ENCODE results near the gene LIPC.

The LIPC gene

DNA sequence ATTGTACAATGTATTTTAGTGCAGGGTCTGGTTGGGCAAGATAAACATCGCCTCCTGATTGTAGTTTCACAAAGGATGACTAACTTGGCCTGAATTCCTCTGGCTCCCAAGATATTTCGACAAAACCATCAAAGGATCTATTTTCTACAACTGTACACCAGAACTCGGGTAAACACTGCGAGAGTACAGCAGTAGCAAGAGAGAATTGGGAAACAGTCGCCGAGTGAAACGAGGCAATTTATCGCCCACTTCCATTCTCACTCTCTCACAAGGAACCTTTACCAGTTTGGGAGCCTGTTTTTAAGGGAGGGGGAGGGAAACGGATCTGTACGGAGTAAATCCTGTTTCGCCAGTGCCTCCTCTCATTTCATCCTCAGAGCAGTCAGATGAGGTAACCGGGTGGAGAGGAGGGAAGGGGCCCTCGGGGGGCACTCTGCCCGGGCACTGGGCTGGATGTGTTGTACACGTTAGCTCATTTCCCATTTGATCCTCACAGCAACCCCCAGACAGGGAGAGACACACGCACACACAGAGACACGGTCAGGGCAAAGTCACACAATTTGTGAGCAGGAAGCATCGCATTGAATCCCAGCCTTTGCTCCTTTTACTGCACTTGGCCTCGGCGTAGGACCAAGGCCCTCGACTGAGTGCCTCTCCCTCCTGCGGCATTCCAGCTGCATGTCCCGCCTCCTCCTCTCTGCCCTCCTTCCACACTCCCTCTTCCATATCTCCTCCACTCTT lies 120.1 kb downstream of the LIPC start:
- DNase-seq (ENCODE audit: low read depth, low spot score): no peak
- no peak overlapping the region for H3K4me3 ChIP-seq (ENCODE audit: low read length)

DNA sequence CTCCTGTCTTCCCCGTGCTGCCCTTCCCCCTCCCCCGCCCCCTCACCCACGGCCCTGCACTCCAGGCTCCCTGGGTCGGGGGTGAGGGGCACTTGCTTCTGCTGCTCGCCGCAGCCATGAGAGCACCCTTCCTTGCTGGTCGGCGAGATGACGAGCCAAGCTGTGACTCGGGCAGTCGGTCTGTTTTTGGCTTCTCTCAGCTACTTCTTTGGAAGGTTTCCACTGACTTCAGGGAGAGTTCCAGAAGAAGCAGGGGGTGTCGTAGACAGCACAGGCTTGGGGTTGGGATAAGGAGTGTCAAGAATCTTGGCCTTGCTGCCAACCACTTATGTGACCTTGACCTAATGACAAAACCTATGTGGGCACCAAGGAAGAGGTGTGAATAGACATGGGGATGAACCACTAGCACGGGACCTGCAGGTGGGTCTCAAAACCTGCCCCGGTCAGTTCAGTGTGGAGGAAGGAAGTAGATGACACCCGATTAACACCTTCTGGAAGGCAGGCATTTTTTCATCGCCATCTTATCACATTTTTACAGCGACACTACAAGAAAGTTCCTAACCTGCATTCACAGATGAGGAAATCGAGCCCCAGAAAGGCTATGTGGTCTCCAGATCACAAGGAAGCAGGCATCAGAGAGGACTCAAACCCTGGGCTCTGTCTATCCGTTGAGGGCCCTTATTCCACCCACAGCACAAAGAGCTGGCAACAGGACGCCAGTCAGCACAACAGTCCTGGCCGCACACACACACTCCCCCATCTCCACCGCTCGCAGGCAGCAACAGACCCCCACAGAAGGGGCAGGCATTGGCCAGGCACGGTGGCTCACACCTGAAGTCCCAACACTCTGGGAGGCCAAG lies 120.9 kb downstream of the LIPC start:
- Histone ChIP-seq H3K27me3 (ENCODE audit: control insufficient read depth, insufficient read depth, low read length) (no peaks in the 10 kb centered on the region), H3K4me1 (ENCODE audit: control insufficient read depth, insufficient read depth, low read length) (0 out of 2 replicates have a peak, but pooled peaks cover 2% of the 10 kb centered on the region), H3K9me3 (ENCODE audit: control insufficient read depth, insufficient read depth, low read length) (no peaks in the 10 kb centered on the region), H3K4me3 (ENCODE audit: low read length) (no peak overlapping the region), H3K27ac (ENCODE audit: low read length) (no peak overlapping the region), H3K36me3 (ENCODE audit: control insufficient read depth, insufficient read depth, low read length) (no peaks in the 10 kb centered on the region)
- no peak for DNase-seq (ENCODE audit: low read depth, low spot score)
- no CpG with 5 or more reads among the region's 24 CpGs for WGBS (ENCODE audit: insufficient coverage, insufficient read length)

More for the DNA sequence above, 120.1 kb downstream of the LIPC start:
- no peak overlapping the region for H3K27ac ChIP-seq (ENCODE audit: low read length)
- 0 out of 2 replicates have a peak, but pooled peaks cover 2% of the 10 kb centered on the region for H3K4me1 ChIP-seq (ENCODE audit: control insufficient read depth, insufficient read depth, low read length)
- H3K27me3 ChIP-seq (ENCODE audit: control insufficient read depth, insufficient read depth, low read length): no peaks in the 10 kb centered on the region
- no CpG with 5 or more reads among the region's 23 CpGs for WGBS (ENCODE audit: insufficient coverage, insufficient read length)
- H3K9me3 ChIP-seq (ENCODE audit: control insufficient read depth, insufficient read depth, low read length): no peaks in the 10 kb centered on the region
- no peaks in the 10 kb centered on the region for H3K36me3 ChIP-seq (ENCODE audit: control insufficient read depth, insufficient read depth, low read length)

DNA sequence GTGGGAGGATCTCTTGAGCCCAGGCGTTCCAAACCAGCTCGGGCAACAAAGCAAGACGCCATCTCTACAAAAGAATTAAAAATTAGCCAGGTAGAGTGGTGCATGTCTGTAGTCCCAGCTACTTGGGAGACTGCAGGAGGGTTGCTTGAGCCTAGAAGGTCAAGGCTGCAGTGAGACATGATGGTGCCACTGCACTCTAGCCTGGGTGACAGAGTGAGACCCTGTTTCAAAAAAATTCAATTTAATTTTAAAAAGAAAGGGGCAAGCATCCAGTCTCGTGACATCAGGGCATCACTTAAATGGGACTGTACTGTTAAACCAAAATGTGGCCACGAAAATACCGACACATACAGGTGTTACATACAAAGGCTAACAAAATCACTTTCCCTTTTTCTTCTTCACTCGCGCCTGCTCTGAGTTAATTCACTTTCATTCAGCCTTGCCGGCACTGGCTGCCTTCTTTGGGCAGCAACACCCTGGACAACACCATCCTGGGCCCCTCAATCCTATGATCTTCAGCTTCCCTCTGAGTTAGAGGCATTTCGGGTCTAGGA lies 121.7 kb downstream of the LIPC start:
- no peaks in the 10 kb centered on the region for H3K36me3 ChIP-seq (ENCODE audit: control insufficient read depth, insufficient read depth, low read length)

DNA sequence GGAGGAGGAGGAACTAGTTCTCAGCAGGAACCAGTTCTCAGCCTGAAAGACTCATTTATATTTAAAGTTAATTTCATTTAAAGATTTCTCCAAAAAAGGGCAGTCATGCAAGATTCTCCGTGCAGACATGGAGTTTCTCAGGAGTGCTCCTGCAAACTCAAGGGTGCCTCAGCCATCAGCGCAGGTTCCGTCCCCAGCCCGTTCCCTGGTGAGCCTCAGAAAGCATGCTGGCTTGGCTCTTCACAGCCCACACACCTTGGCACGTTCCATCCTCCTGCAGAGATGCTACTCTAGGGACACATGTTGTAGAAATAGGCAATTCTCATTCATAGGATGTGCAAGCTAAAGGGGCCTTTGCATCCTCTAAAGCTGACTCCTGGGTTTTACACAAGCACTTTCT lies 123.0 kb downstream of the LIPC start:
- Histone ChIP-seq H3K27ac (ENCODE audit: low read length) (no peak overlapping the region), H3K27me3 (ENCODE audit: control insufficient read depth, insufficient read depth, low read length) (no peaks in the 10 kb centered on the region), H3K9me3 (ENCODE audit: control insufficient read depth, insufficient read depth, low read length) (no peaks in the 10 kb centered on the region), H3K36me3 (ENCODE audit: control insufficient read depth, insufficient read depth, low read length) (no peaks in the 10 kb centered on the region), H3K4me1 (ENCODE audit: control insufficient read depth, insufficient read depth, low read length) (0 out of 2 replicates have a peak, but pooled peaks cover 2% of the 10 kb centered on the region), H3K4me3 (ENCODE audit: low read length) (no peak overlapping the region)
- WGBS (ENCODE audit: insufficient coverage, insufficient read length): no CpG with 5 or more reads among the region's 5 CpGs
- no peak for DNase-seq (ENCODE audit: low read depth, low spot score)

More for the DNA sequence above, 121.7 kb downstream of the LIPC start:
- Histone ChIP-seq H3K4me3 (ENCODE audit: low read length) (no peak overlapping the region), H3K9me3 (ENCODE audit: control insufficient read depth, insufficient read depth, low read length) (no peaks in the 10 kb centered on the region), H3K27ac (ENCODE audit: low read length) (no peak overlapping the region), H3K27me3 (ENCODE audit: control insufficient read depth, insufficient read depth, low read length) (no peaks in the 10 kb centered on the region), H3K4me1 (ENCODE audit: control insufficient read depth, insufficient read depth, low read length) (0 out of 2 replicates have a peak, but pooled peaks cover 2% of the 10 kb centered on the region)
- no CpG with 5 or more reads among the region's 10 CpGs for WGBS (ENCODE audit: insufficient coverage, insufficient read length)
- no peak for DNase-seq (ENCODE audit: low read depth, low spot score)

DNA sequence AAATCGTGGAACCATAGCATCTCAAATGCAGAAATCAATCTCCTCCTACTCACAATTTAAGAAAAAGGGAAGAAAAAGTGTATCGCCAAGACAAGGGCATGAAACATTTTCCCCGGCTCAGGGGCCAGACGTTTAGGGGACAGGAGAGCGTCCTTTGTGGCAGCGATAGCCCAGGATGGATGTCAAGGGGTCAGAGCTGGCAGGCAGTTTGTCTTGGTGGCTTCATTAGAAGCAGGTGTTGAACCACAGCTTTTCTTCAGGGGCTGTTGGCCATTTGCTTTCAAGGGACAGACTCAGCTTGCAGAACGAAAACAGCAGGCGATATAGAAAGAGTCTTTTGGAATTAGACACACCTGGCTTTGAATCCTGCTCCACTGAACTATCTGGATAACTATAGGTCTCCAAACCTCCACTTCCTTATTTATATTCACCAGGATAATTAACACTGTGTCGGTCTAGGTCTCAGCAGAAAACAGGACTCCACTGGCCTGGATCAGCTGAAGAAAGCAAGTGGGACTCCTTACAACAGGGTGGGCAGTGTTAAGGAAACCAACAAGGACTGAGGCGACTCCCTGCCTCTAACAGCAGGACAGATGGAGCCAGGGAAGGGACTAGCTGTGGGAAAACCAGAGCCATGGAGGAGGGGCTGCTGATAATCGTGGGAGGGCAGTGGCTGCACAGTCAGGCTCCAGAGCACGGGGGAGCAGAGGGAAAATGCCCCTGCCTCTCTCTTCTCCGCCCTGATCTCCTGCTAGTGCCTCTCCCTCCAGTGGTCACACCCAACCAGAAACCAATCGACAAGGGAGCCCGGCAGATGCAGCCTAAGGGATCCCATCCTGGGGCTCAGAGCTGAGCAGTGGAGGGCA lies 123.6 kb downstream of the LIPC start:
- no peak overlapping the region for H3K4me3 ChIP-seq (ENCODE audit: low read length)
- no peaks in the 10 kb centered on the region for H3K36me3 ChIP-seq (ENCODE audit: control insufficient read depth, insufficient read depth, low read length)
- 0 out of 2 replicates have a peak, but pooled peaks cover 2% of the 10 kb centered on the region for H3K4me1 ChIP-seq (ENCODE audit: control insufficient read depth, insufficient read depth, low read length)
- no peak for DNase-seq (ENCODE audit: low read depth, low spot score)
- no peaks in the 10 kb centered on the region for H3K27me3 ChIP-seq (ENCODE audit: control insufficient read depth, insufficient read depth, low read length)
- WGBS (ENCODE audit: insufficient coverage, insufficient read length): no CpG with 5 or more reads among the region's 15 CpGs
- H3K9me3 ChIP-seq (ENCODE audit: control insufficient read depth, insufficient read depth, low read length): no peaks in the 10 kb centered on the region
- H3K27ac ChIP-seq (ENCODE audit: low read length): no peak overlapping the region

DNA sequence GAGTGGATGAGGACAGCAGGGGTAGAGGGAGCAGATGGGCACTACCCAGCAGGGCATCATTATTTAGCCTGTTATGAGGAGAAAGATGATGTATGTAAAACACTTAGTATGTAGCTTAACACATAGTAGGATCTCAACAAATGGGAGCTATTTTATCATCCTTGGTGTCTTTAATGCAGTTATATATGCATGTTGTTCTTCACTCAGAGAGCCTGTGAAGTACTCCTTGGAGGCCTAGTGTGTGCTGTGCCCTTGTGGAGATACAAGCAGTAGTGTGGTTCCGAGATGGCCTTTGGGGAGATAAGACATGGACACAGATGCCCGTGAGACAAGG lies 124.2 kb downstream of the LIPC start:
- H3K36me3 ChIP-seq (ENCODE audit: control insufficient read depth, insufficient read depth, low read length): no peaks in the 10 kb centered on the region
- no peak overlapping the region for H3K27ac ChIP-seq (ENCODE audit: low read length)
- 0 out of 2 replicates have a peak, but pooled peaks cover 2% of the 10 kb centered on the region for H3K4me1 ChIP-seq (ENCODE audit: control insufficient read depth, insufficient read depth, low read length)
- no peaks in the 10 kb centered on the region for H3K27me3 ChIP-seq (ENCODE audit: control insufficient read depth, insufficient read depth, low read length)
- no peaks in the 10 kb centered on the region for H3K9me3 ChIP-seq (ENCODE audit: control insufficient read depth, insufficient read depth, low read length)
- WGBS (ENCODE audit: insufficient coverage, insufficient read length): no CpG with 5 or more reads among the region's 2 CpGs
- H3K4me3 ChIP-seq (ENCODE audit: low read length): no peak overlapping the region
- no peak for DNase-seq (ENCODE audit: low read depth, low spot score)

DNA sequence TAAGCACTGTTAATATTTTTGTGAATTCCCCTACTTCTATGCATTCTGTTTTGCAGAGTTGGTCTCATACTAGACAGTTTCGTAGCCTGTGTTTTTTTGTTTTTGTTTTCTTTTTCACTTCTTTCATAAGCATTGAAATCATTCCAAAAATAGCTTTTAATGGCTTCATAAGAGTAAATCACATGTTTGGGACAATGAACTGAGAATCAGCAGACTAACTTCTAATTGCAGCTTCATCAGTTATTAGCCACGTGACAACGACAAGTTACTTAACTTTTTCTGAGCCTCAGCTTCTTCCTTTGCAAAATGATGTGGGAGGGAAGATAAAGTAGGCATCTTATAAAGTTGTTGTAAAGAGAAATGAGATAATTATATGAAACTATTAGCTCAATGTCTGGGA lies 124.8 kb downstream of the LIPC start:
- no CpG with 5 or more reads among the region's 3 CpGs for WGBS (ENCODE audit: insufficient coverage, insufficient read length)
- H3K27ac ChIP-seq (ENCODE audit: low read length): no peak overlapping the region

DNA sequence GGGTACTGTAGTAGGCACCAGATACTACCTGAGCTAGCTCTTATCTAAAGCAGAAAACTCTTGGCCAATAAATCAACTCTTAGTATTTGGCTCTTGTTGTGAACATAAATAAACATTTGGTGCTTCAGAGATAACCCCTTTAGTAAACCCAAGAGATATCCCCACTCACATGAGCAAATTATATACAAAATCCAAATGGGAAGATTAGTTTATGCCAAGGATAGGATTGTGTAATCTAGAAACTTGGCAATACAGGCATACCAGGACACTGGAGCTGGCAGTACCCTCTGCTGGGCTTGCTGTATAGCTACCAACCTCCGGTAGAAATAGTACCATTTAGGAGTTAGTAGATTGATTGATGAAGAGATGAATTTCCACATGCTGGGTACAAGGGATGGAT lies 127.0 kb downstream of the LIPC start:
- Histone ChIP-seq H3K36me3 (ENCODE audit: control insufficient read depth, insufficient read depth, low read length) (no peaks in the 10 kb centered on the region), H3K27ac (ENCODE audit: low read length) (no peak overlapping the region), H3K9me3 (ENCODE audit: control insufficient read depth, insufficient read depth, low read length) (no peaks in the 10 kb centered on the region), H3K4me1 (ENCODE audit: control insufficient read depth, insufficient read depth, low read length) (0 out of 2 replicates have a peak, but pooled peaks cover 1% of the 10 kb centered on the region), H3K4me3 (ENCODE audit: low read length) (no peak overlapping the region), H3K27me3 (ENCODE audit: control insufficient read depth, insufficient read depth, low read length) (no peaks in the 10 kb centered on the region)
- DNase-seq (ENCODE audit: low read depth, low spot score): no peak
- no CpG with 5 or more reads among the region's 1 CpG for WGBS (ENCODE audit: insufficient coverage, insufficient read length)

More for the DNA sequence above, 124.8 kb downstream of the LIPC start:
- Histone ChIP-seq H3K27me3 (ENCODE audit: control insufficient read depth, insufficient read depth, low read length) (no peaks in the 10 kb centered on the region), H3K4me1 (ENCODE audit: control insufficient read depth, insufficient read depth, low read length) (0 out of 2 replicates have a peak, but pooled peaks cover 2% of the 10 kb centered on the region), H3K9me3 (ENCODE audit: control insufficient read depth, insufficient read depth, low read length) (no peaks in the 10 kb centered on the region), H3K4me3 (ENCODE audit: low read length) (no peak overlapping the region), H3K36me3 (ENCODE audit: control insufficient read depth, insufficient read depth, low read length) (no peaks in the 10 kb centered on the region)
- DNase-seq (ENCODE audit: low read depth, low spot score): no peak

DNA sequence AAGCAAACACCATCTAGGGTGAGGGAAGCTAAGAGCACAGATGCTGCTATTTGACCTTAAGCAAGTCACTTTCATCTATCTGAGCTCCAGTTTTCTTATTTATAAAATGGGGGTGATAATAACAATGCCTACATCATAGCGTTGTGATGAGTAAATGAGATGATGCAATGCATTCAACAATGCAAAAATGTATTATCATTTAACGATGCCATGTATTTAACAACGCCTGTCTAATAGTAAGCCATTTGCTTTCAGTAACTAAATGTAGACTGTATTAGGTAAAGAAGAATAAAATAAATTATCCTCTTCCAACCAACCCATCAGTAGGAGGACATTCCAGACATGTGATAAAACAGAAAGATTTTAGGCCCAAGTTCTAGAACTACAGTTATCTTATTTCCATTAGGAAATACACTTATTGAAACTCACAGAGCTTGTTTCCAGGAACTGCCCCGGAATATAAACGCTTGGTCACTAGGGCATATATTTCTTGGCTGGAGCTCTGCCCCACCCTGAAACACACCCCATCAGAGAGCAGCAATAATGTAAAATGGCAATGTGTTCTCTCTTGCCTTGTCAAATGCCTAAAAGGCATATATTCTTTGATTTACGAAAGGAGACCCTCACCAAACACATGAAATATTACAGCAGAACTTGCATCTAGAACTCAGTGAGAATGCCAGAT lies 128.3 kb downstream of the LIPC start:
- H3K9me3 ChIP-seq (ENCODE audit: control insufficient read depth, insufficient read depth, low read length): no peaks in the 10 kb centered on the region
- no peak overlapping the region for H3K27ac ChIP-seq (ENCODE audit: low read length)
- no CpG with 5 or more reads among the region's 6 CpGs for WGBS (ENCODE audit: insufficient coverage, insufficient read length)

More for the DNA sequence above, 128.3 kb downstream of the LIPC start:
- no peak for DNase-seq (ENCODE audit: low read depth, low spot score)
- Histone ChIP-seq H3K4me3 (ENCODE audit: low read length) (no peak overlapping the region), H3K27me3 (ENCODE audit: control insufficient read depth, insufficient read depth, low read length) (no peaks in the 10 kb centered on the region), H3K36me3 (ENCODE audit: control insufficient read depth, insufficient read depth, low read length) (no peaks in the 10 kb centered on the region), H3K4me1 (ENCODE audit: control insufficient read depth, insufficient read depth, low read length) (0 out of 2 replicates have a peak, but pooled peaks cover 1% of the 10 kb centered on the region)
